ENCODE data around the gene DEPDC1B. TPM values are rescaled to one million over a fixed set of nuclear protein-coding genes. Genes with fewer than 3 reads are reported as not detected.

The DEPDC1B gene
- total RNA-seq, 1 experiment from 2014 or later, result 22.2 TPM

DNA sequence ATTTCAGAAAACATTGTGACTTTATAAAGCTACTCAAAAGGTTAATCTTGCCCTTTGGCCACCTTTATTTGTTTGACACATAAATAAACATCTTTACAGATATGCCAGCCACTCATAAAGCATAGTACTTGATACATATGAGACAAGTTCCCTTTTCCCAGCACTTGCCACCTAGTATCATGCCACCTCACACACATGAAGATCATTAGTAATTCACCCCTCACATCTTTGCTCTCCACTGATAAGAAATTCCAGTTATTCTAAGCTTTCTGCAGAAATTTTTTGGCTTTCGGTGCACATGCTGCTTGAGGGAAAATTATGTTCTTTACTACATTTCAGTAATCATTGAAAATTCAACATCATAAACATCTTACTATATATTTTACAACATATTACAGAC, 59.1 kb downstream of the DEPDC1B start:
- intact Hi-C loops (cut with micrococcal nuclease; ENCODE audit: unreplicated experiment), result no loop called here

DNA sequence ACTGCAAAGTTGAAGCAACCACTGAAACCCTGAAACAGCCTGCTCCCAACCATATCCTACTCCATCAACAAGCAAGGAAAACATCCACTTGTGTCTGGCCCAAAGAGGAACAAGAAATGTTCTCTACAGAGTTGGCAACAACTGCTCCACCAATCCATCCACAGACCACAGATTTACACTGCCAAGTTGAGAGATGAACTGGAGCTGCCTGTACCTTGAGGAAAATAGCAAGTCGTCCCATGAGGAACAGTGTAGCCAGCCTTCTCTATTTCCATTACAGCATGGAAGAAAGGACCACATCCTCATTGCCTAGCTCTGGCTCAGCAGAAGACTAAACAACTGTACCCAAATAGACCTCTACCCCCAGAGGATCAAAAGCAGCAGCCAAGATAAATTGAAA, 60.4 kb downstream of the DEPDC1B start:
- no peaks in the 10 kb centered on the region for H3K27me3 ChIP-seq (ENCODE audit: control insufficient read depth, insufficient read depth, low read length)
- in situ Hi-C loops (cut with HindIII; ENCODE audit: low pct_unique_long_range_greater_than_20kb, low sequenced_read_pairs) (no loop called here), intact Hi-C loops (cut with micrococcal nuclease; ENCODE audit: unreplicated experiment) (no loop called here)
- TF ChIP-seq, protein P1, sequence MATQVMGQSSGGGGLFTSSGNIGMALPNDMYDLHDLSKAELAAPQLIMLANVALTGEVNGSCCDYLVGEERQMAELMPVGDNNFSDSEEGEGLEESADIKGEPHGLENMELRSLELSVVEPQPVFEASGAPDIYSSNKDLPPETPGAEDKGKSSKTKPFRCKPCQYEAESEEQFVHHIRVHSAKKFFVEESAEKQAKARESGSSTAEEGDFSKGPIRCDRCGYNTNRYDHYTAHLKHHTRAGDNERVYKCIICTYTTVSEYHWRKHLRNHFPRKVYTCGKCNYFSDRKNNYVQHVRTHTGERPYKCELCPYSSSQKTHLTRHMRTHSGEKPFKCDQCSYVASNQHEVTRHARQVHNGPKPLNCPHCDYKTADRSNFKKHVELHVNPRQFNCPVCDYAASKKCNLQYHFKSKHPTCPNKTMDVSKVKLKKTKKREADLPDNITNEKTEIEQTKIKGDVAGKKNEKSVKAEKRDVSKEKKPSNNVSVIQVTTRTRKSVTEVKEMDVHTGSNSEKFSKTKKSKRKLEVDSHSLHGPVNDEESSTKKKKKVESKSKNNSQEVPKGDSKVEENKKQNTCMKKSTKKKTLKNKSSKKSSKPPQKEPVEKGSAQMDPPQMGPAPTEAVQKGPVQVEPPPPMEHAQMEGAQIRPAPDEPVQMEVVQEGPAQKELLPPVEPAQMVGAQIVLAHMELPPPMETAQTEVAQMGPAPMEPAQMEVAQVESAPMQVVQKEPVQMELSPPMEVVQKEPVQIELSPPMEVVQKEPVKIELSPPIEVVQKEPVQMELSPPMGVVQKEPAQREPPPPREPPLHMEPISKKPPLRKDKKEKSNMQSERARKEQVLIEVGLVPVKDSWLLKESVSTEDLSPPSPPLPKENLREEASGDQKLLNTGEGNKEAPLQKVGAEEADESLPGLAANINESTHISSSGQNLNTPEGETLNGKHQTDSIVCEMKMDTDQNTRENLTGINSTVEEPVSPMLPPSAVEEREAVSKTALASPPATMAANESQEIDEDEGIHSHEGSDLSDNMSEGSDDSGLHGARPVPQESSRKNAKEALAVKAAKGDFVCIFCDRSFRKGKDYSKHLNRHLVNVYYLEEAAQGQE (IDR thresholded peaks at IDR 0.05; ENCODE audit: insufficient read depth in 1 of 2, low read depth in 2 of 2, low read length in 1 of 2), result no peak
- TF ChIP-seq POLR2AphosphoS5 (IDR thresholded peaks at IDR 0.05; ENCODE audit: low read depth, low read length), result no peak
- TF ChIP-seq TCF7L2 (IDR thresholded peaks at IDR 0.05; ENCODE audit: low read depth, low read length), result no peak
- no peak for TF ChIP-seq SIN3A (IDR thresholded peaks at IDR 0.05; ENCODE audit: borderline replicate concordance, insufficient read depth, low read depth, low read length)
- TF ChIP-seq, protein P2, sequence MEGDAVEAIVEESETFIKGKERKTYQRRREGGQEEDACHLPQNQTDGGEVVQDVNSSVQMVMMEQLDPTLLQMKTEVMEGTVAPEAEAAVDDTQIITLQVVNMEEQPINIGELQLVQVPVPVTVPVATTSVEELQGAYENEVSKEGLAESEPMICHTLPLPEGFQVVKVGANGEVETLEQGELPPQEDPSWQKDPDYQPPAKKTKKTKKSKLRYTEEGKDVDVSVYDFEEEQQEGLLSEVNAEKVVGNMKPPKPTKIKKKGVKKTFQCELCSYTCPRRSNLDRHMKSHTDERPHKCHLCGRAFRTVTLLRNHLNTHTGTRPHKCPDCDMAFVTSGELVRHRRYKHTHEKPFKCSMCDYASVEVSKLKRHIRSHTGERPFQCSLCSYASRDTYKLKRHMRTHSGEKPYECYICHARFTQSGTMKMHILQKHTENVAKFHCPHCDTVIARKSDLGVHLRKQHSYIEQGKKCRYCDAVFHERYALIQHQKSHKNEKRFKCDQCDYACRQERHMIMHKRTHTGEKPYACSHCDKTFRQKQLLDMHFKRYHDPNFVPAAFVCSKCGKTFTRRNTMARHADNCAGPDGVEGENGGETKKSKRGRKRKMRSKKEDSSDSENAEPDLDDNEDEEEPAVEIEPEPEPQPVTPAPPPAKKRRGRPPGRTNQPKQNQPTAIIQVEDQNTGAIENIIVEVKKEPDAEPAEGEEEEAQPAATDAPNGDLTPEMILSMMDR (IDR thresholded peaks at IDR 0.05), result no peak
- POLR2A ChIA-PET, result no interaction called here
- no peaks in the 10 kb centered on the region for H3K36me3 ChIP-seq (ENCODE audit: control insufficient read depth, insufficient read depth, low read length)
- ATAC-seq (no peak), DNase-seq (ENCODE audit: low read depth, low spot score) (no peak)
- CTCF ChIA-PET, result no interaction called here
- H3K4me1 ChIP-seq (ENCODE audit: control insufficient read depth, insufficient read depth, low read length), result no peaks in the 10 kb centered on the region
- no TSS peak for BruUV-seq (replicated peaks)
- H3K9me3 ChIP-seq (ENCODE audit: control insufficient read depth, insufficient read depth, low read depth, low read length), result no peaks in the 10 kb centered on the region
- no peak overlapping the region for H3K4me3 ChIP-seq (ENCODE audit: low read depth in 2 of 2, low read length in 2 of 2)
- H3K27ac ChIP-seq (ENCODE audit: low read length), result no peak overlapping the region

More for the DNA sequence above, 59.1 kb downstream of the DEPDC1B start:
- DNase-seq (ENCODE audit: low read depth, low spot score) (no peak), ATAC-seq (no peak)
- POLR2A ChIA-PET, result no interaction called here
- CTCF ChIA-PET, result no interaction called here
- no peaks in the 10 kb centered on the region for H3K4me1 ChIP-seq (ENCODE audit: control insufficient read depth, insufficient read depth, low read length)
- TF ChIP-seq POLR2AphosphoS5 (IDR thresholded peaks at IDR 0.05; ENCODE audit: low read depth, low read length), result no peak
- TF ChIP-seq SIN3A (IDR thresholded peaks at IDR 0.05; ENCODE audit: borderline replicate concordance, insufficient read depth, low read depth, low read length), result no peak
- TF ChIP-seq, protein P1 (IDR thresholded peaks at IDR 0.05; ENCODE audit: insufficient read depth in 1 of 2, low read depth in 2 of 2, low read length in 1 of 2), result no peak
- TF ChIP-seq, protein P2 (IDR thresholded peaks at IDR 0.05), result no peak
- TF ChIP-seq TCF7L2 (IDR thresholded peaks at IDR 0.05; ENCODE audit: low read depth, low read length), result no peak
- no peaks in the 10 kb centered on the region for H3K27me3 ChIP-seq (ENCODE audit: control insufficient read depth, insufficient read depth, low read length)
- BruUV-seq (replicated peaks), result no TSS peak
- H3K9me3 ChIP-seq (ENCODE audit: control insufficient read depth, insufficient read depth, low read depth, low read length), result no peaks in the 10 kb centered on the region
- in situ Hi-C loops (cut with HindIII; ENCODE audit: low pct_unique_long_range_greater_than_20kb, low sequenced_read_pairs), result no loop called here
- H3K27ac ChIP-seq (ENCODE audit: low read length), result no peak overlapping the region
- H3K36me3 ChIP-seq (ENCODE audit: control insufficient read depth, insufficient read depth, low read length), result no peaks in the 10 kb centered on the region
- no peak overlapping the region for H3K4me3 ChIP-seq (ENCODE audit: low read depth in 2 of 2, low read length in 2 of 2)
